GM18951 (cell line): ENCODE results near the gene ABCA13.
"Not testable (repeated sequence)": the region's sequence is repeated elsewhere in the genome, so short reads cannot be mapped to it uniquely, and the experiment has no call there.

Experiments
- POLR2A ChIP-seq: IDR thresholded peaks from 4 replicates; pipeline ENCODE4 v1.6.1; 2011; ENCODE audit warnings: mild to moderate bottlenecking; ENCODE audit not compliant: insufficient read length, insufficient read depth; ENCODE audit errors: extremely low read depth
- in situ Hi-C: fragments of 300-500 bp; cut with MboI; formaldehyde crosslinking; loops from one replicate; pipeline ENCODE4 v1.12.0; 2022; ENCODE audit warnings: low sequenced_read_pairs, mixed read lengths, inconsistent platforms; ENCODE audit not compliant: unreplicated experiment

Gene ABCA13

DNA sequence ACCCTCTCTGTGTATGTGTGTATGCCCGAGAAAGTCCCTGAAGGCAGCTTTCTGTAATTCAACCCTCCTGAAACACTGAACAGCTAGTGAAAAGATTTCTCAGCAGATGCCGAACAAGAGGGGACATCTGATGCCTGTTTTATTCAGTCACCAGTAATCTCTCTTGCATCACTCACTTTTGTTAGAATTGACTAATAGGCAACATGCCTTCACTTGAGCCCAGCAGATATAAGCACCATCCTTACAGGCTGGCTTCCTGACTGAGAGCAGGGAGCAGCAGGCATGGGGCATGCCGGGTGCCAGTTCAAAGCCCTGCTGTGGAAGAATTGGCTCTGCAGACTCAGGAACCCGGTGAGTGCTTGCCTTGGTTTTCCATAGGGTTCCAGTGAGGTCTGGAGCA is at the start of gene ABCA13:
Gene ABCA13 (plus strand): TSS at position 257 of the 400 bp plus-strand sequence. CDS start 26 bp downstream, at position 283.
- TF ChIP-seq POLR2A, result no peak
- in situ Hi-C loops, result no loop called here

GRCh38 chr7:48126037-48126436 is 45.2 kb upstream of the ABCA13 start:
- in situ Hi-C loops, result no loop called here
- TF ChIP-seq POLR2A, result no peak

GRCh38 chr7:48130658-48131108 is 40.6 kb upstream of the ABCA13 start:
- in situ Hi-C loops, result no loop called here
- no peak for TF ChIP-seq POLR2A

- in situ Hi-C loops, result no loop called here
- no peak for TF ChIP-seq POLR2A
Measured at GRCh38 chr7:48132792-48133191, 38.5 kb upstream of the ABCA13 start.

GRCh38 chr7:48139459-48139858 is 31.8 kb upstream of the ABCA13 start:
- TF ChIP-seq POLR2A, result no peak
- in situ Hi-C loops, result no loop called here

DNA sequence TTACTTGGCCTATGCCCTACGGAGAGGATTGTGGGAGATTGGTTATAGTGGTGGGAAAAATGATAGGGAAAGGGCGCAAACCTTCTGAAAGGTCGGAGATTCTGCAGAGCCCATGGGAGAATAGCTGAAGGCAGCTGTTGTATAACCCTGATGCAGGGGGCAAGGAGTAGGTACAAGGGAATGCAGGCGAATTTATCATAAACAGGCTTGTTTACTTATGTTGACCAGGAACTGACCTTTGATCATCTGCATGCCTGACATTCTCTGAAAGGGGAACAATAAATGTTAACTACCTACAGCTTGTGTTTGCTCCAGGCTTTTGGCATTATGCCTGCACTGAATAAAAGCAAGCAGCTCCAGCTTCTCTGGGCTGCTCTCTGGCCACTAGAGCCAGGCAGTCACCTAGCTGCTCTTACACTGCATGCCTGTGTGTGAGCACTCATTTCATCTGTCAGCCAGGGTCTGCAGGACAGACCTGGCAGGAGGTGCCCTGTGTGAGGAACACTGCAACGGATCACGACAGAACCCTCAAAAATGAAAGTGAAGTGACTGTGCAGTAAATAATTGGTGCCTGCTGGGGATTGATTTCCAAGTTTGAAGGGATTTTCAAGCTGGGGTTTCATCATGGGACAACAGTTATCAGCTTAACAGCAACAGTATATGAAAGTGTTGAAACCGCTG is 31.1 kb upstream of the ABCA13 start:
- in situ Hi-C loops, result no loop called here
- no peak for TF ChIP-seq POLR2A

DNA sequence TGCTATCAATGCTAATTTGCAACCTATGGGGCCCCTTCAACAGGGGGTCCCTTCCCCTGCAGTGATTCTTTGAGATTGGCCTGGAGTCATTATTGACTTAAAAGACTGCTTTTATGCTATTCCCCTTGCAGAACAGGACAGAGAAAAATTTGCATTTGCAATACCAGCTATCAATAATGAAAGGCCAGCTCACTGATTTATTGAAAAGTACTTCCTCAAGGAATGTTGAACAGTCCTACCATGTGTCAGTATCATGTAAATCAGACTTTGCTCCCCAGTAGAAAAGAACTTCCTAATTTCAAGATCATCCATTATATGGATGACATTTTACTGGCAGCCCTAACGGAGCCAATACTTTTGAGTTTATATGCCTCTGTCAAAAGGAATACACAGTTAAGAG is 29.7 kb upstream of the ABCA13 start:
- in situ Hi-C loops, result no loop called here
- TF ChIP-seq POLR2A, result no peak

GRCh38 chr7:48144291-48144768 is 26.9 kb upstream of the ABCA13 start:
- in situ Hi-C loops, result no loop called here
- TF ChIP-seq POLR2A, result no peak

DNA sequence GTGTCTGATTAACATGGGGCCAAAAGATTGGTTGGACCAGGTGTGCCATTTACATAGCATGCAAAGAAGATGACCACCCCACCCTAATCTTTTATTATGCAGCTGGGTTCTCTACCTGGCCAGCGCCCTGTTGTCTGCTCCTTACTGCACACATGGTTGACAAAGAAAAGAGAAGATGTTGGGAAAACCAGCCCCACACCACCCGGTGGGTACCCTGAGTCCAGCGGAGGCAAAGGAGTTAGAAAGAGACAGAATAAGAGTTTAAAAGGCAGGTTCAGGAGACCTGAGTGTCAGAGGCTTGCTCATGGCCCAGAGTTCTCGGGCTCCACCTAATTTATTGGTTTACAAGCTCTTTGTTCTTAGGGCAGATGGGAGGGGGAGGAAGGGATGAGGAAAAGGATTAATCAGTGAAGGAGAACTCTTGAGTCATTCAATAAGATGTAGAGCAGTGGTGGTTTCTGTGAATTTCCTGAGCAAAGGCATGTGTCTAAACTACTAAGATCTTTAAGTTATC is 24.1 kb upstream of the ABCA13 start:
- in situ Hi-C loops, result no loop called here

DNA sequence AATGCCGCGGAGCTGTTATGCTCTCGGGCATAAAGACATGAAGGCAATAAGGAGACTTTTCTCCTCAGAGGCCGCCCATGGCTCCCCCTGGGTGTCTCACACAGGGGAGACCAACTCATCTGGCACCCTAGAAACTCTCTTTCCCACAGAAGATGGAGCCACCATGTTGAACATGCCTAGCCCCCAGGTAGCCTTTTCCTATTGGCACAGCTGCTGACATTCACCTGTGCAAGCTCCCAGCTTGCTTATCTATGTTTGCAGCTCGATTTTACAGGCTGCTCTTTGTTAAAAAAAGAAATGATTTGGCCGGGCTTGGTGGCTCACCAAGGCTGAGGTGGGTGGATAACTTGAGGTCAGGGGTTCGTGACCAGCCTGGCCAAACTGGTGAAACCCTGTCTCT is 23.6 kb upstream of the ABCA13 start:
- in situ Hi-C loops, result not testable (repeated sequence)

More for the DNA sequence above, 24.1 kb upstream of the ABCA13 start:
- TF ChIP-seq POLR2A, result no peak

DNA sequence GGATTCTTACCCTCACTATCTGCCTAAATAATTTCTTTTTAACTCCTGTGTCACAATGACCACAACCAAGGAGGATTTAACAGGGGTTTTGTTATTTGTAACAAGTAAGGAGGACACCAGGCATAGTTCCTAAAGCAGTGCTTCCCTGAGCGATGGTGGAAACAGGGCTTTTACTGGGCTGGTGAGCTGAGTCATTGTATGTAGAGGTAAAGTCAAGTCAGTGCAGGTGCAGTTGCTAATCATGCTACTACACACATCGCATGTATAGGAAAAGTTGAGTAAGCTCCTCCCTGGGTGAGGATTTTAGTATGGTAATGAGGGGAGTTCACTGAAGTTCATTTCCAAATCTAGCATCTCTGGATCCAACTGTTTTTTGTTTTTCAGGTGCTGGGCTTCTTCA is 22.9 kb upstream of the ABCA13 start:
- in situ Hi-C loops, result no loop called here
- TF ChIP-seq POLR2A, result no peak

DNA sequence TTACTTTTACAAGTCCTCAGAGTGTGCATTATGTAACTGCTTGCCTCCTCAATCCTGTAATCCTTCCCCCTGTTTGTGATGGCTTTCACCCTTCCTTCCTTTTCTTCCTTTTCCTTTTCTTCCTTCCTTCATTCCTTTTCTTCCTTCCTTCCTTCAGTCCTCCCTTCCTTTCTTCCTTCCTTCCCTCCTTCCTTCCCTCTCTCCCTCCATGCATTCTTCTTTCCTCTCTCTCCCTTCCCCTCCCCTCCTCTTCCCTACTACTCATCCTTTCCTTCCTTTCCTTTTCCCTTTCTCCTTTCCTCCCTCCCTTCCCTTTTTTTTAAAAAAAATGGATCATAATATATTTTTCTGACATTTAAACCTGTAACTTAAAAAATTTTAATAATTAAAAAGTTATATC is 22.2 kb upstream of the ABCA13 start:
- in situ Hi-C loops, result no loop called here
- TF ChIP-seq POLR2A, result no peak

DNA sequence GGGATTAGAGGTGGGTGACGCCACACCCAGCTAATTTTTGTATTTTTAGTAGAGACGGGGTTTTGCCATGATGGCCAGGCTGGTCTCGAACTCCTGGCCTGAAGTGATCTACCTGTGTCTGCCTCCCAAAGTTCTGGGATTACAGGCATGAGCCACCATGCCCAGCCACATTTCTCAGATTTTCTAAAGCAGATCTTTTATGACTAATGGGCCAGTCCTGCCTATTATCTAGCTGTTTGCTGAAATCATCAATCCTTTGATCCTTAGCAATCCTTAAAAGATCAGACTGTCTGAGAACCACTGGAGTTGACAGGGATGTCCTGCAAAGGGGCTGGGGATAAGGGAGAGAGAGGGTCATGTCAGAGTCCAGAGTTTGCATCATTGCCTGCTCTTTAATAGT is 21.2 kb upstream of the ABCA13 start:
- no peak for TF ChIP-seq POLR2A
- in situ Hi-C loops, result no loop called here

DNA sequence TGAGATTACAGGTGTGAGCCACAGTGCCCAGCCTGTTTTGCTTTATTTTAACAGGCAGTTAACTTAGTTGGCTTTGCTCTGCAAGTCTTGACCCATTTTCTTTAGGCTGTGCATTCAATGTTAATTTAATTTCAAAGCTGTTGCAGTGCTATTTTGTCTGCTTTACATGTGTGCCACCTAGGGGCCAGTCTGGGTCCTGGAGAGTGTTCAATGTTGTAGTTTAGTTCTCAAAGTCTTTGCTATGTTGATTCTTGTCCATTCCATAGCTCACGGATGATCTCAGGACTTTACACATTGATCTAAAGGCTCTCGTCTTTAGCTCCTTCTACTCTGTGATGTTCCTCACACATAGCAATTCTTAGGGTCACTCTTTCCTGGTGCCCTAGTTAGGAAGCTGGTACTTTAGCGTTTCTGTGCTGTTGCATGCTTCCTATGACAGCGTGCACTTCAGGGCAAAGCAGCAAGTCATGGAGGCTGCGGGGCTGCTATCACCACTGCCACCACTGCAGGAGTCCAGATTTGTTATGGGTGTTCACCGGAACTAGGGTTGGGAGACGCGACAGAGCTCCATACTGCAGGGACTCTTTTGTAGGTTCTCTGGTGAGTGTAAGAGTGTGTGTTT is 16.4 kb upstream of the ABCA13 start:
- in situ Hi-C loops, result no loop called here
- no peak for TF ChIP-seq POLR2A
